ENCODE data around the gene EFNA2. TPM values are rescaled to one million over a fixed set of nuclear protein-coding genes. Genes with fewer than 3 reads are reported as not detected.

Gene EFNA2
- total and polyA plus RNA-seq, 2 of the 4 experiments (the other 2 are of a cell fraction), result not detected

DNA sequence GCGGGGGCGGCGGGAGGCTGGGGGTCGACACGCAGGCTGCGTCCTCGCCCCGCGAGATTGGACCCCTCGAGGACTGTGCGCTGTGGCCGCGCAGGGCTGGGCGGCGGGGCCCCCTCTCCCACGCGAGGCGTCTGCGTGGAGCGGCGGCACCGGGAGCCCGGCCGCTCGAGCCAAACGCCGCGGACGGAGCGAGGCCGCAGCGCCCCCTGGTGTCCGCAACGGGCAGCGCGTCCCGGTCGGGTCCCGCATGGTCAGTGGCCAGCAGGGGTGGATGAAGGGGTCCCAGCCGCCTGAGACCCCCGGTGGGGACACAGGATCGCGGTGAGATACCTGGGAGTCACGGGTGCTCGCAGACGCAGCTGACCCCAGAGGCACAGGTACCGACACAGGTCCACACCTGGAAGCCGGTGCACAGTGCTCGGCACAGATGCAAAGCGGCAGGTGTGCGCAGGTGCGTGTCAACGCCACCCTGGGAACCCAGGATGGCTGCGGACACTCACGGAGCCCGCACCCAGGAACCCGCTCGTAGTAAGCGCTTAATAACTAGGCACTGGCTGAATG, 18.7 kb upstream of the EFNA2 start:
- Histone ChIP-seq H2AK9ac (replicated peaks; ENCODE audit: low read depth, low read length, poor library complexity) (peak overlapping the region; percentile 98), H3K56ac (ENCODE audit: extremely low read depth, insufficient read depth, low read length) (no peak overlapping the region; the same call in 1 of the 2 replicates), H3K36me3 (ENCODE audit: control insufficient read depth, insufficient read depth, low read length) (peaks cover 13% of the 10 kb centered on the region), H3K4me3 (ENCODE audit: insufficient read depth, low read depth, low read length) (peak overlapping the region; percentile 61), H3K4ac (ENCODE audit: low read depth, low read length) (peak overlapping the region; percentile 47), H2AFZ (replicated peaks; ENCODE audit: low read length, poor library complexity) (peak overlapping the region; percentile 90), H2BK120ac (ENCODE audit: low read depth, low read length) (peak overlapping the region; percentile 57; the same call in 1 of the 2 replicates), H2BK15ac (ENCODE audit: low read depth, low read length) (no peak overlapping the region), H3K14ac (replicated peaks; ENCODE audit: low read depth, low read length) (0 out of 2 replicates have a peak overlapping the region, but pooled peaks have one; percentile 27), H4K91ac (ENCODE audit: insufficient read depth, low read depth, low read length) (peak overlapping the region; percentile 51; the same call in 1 of the 2 replicates), H2BK5ac (ENCODE audit: low read depth, low read length, poor library complexity, severe bottlenecking) (peak overlapping the region; percentile 88), H3K9me1 (ENCODE audit: insufficient read depth, low read length) (peaks cover 9% of the 10 kb centered on the region), H2AK5ac (ENCODE audit: low read depth, low read length) (peak overlapping the region; percentile 87), H3K79me1 (ENCODE audit: low read depth in 1 of 2, low read length in 2 of 2) (peaks cover 5 to 64% of the 10 kb centered on the region in 2 experiments; a peak in 3 of 4 replicates), H4K5ac (ENCODE audit: low read depth, low read length) (no peak overlapping the region), H3K4me1 (ENCODE audit: control insufficient read depth, insufficient read depth, low read length) (peaks cover 51% of the 10 kb centered on the region), H3K27ac (ENCODE audit: insufficient read depth, low read length) (peak overlapping the region; percentile 93), H3K4me2 (ENCODE audit: low read depth, low read length) (peak overlapping the region; percentile 85), H3K18ac (ENCODE audit: low read depth, low read length) (no peak overlapping the region), H3K9me3 (ENCODE audit: control insufficient read depth, insufficient read depth, low read length) (no peaks in the 10 kb centered on the region), H4K20me1 (ENCODE audit: insufficient read depth, low read length) (peaks cover 40% of the 10 kb centered on the region), H3K23ac (ENCODE audit: low read depth, low read length) (peak overlapping the region; percentile 68; the same call in 1 of the 2 replicates), H2BK20ac (ENCODE audit: low read depth, low read length) (no peak overlapping the region; the same call in 1 of the 2 replicates), H4K8ac (ENCODE audit: low read depth in 2 of 2, low read length in 2 of 2) (no peak overlapping the region; a peak in 1 of 4 replicates), H3K27me3 (ENCODE audit: control insufficient read depth, insufficient read depth, low read length) (no peaks in the 10 kb centered on the region), H3K9ac (ENCODE audit: low read depth, low read length) (peak overlapping the region; percentile 54)
- dilution Hi-C loops (cut with HindIII; ENCODE audit: low sequenced_read_pairs, unreplicated experiment), result no loop called here
- ChIA-PET POLR2A (ENCODE audit: unreplicated experiment) (interaction anchor here (0.6 to 1.8 kb wide), 7 partner anchors 8 to 176 kb away, joined by 3 to 24 read pairs (median 6); partner anchors contain the start of gene FAM174C), CTCF (interaction anchor here (0.6 to 3.5 kb wide), 6 partner anchors 12 to 620 kb away, joined by 3 to 64 read pairs (median 4); partner anchors contain the start of gene ATP5F1D)
- 3% methylated on average over 39 of the region's 59 CpGs; no CpG with 5 or more reads in 1 of the 2 experiments for WGBS, 2 experiments (ENCODE audit: extremely low coverage in 2 of 2, insufficient read length in 1 of 2)
- BruUV-seq (replicated peaks), result no TSS peak
- in situ Hi-C loops (cut with MboI; ENCODE audit: low sequenced_read_pairs), result no loop called here
- no peak for DNase-seq
- intact Hi-C loops (cut with micrococcal nuclease), result loop anchor here (1.0 to 2.0 kb wide), 4 partner anchors 14 to 46 kb away; partner anchors contain the start of gene MIDN
- peak; percentile 13 for ATAC-seq (ENCODE audit: low read depth)
- TF ChIP-seq RAD21 (IDR thresholded peaks at IDR 0.05; ENCODE audit: low read length), result peak; percentile 76
- TF ChIP-seq, protein P1, sequence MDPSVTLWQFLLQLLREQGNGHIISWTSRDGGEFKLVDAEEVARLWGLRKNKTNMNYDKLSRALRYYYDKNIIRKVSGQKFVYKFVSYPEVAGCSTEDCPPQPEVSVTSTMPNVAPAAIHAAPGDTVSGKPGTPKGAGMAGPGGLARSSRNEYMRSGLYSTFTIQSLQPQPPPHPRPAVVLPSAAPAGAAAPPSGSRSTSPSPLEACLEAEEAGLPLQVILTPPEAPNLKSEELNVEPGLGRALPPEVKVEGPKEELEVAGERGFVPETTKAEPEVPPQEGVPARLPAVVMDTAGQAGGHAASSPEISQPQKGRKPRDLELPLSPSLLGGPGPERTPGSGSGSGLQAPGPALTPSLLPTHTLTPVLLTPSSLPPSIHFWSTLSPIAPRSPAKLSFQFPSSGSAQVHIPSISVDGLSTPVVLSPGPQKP (IDR thresholded peaks at IDR 0.05; ENCODE audit: borderline replicate concordance, low read depth, low read length), result no peak
- TF ChIP-seq RCOR1 (IDR thresholded peaks at IDR 0.05; ENCODE audit: insufficient replicate concordance, low read length), result no peak
- TF ChIP-seq BHLHE40 (IDR thresholded peaks at IDR 0.05; ENCODE audit: low read depth, low read length), result no peak
- no peak for TF ChIP-seq CEBPB (IDR thresholded peaks at IDR 0.05; ENCODE audit: low read depth, low read length)
- no peak for TF ChIP-seq FOS (IDR thresholded peaks at IDR 0.05; ENCODE audit: low read depth, low read length)
- peak; percentile 65 for TF ChIP-seq SMC3 (IDR thresholded peaks at IDR 0.05; ENCODE audit: low read depth, low read length)
- no peak for TF ChIP-seq NFE2L2 (IDR thresholded peaks at IDR 0.05; ENCODE audit: low read depth, low read length)
- TF ChIP-seq POLR2A (IDR thresholded peaks at IDR 0.05; ENCODE audit: low read depth, low read length), result no peak; the same call in 1 of the 2 replicates
- peak; percentile 54; the same call in 1 of the 2 replicates for TF ChIP-seq MXI1 (IDR thresholded peaks at IDR 0.05; ENCODE audit: borderline replicate concordance, low read depth, low read length)
- TF ChIP-seq MAFK (IDR thresholded peaks at IDR 0.05; ENCODE audit: low read depth, low read length), result no peak
- TF ChIP-seq MAZ (IDR thresholded peaks at IDR 0.05; ENCODE audit: borderline replicate concordance, low read depth, low read length), result peak; percentile 61; the same call in 1 of the 2 replicates
- no peak for TF ChIP-seq CHD1 (IDR thresholded peaks at IDR 0.05; ENCODE audit: low read depth, low read length)
- TF ChIP-seq, protein P2, sequence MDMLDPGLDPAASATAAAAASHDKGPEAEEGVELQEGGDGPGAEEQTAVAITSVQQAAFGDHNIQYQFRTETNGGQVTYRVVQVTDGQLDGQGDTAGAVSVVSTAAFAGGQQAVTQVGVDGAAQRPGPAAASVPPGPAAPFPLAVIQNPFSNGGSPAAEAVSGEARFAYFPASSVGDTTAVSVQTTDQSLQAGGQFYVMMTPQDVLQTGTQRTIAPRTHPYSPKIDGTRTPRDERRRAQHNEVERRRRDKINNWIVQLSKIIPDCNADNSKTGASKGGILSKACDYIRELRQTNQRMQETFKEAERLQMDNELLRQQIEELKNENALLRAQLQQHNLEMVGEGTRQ (IDR thresholded peaks at IDR 0.05; ENCODE audit: low read depth, low read length), result 0 out of 2 replicates have a peak, but pooled peaks have one; percentile 1
- no peak for TF ChIP-seq RFX5 (IDR thresholded peaks at IDR 0.05; ENCODE audit: low read depth, low read length)

All from IMR-90 (cell line).